Measurements from ENCODE around the gene MORF4L1. TPM values are rescaled to one million over a fixed set of nuclear protein-coding genes. Genes with fewer than 3 reads are reported as not detected.
"Not testable (repeated sequence)": the region's sequence is repeated elsewhere in the genome, so short reads cannot be mapped to it uniquely, and the experiment has no call there.

The MORF4L1 gene
- total RNA-seq, 1 experiment from 2014 or later = 428 TPM

DNA sequence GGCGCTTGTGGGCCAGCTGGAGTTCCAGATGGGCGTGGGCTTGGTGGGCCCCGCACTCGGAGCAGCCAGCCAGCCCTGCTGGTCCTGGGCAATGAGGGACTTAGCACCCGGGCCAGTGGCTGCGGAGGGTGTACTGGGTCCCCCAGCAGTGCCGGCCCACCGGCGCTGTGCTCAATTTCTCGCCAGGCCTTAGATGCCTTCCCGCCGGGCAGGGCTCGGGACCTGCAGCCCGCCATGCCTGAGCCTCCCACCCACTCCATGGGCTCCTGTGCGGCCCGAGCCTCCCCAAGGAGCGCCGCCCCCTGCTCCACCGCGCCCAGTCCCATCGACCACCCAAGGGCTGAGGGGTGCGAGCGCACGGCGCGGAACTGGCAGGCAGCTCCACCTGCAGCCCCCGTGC, 25.8 kb upstream of the MORF4L1 start:
- not testable (repeated sequence) for H3K27me3 ChIP-seq (replicated peaks); H3K36me3 ChIP-seq; H3K27ac ChIP-seq; H3K4me1 ChIP-seq (replicated peaks); H3K9me3 ChIP-seq (replicated peaks); H3K4me3 ChIP-seq; DNase-seq (ENCODE audit: low read depth in 1 of 2, low spot score in 2 of 2)

DNA sequence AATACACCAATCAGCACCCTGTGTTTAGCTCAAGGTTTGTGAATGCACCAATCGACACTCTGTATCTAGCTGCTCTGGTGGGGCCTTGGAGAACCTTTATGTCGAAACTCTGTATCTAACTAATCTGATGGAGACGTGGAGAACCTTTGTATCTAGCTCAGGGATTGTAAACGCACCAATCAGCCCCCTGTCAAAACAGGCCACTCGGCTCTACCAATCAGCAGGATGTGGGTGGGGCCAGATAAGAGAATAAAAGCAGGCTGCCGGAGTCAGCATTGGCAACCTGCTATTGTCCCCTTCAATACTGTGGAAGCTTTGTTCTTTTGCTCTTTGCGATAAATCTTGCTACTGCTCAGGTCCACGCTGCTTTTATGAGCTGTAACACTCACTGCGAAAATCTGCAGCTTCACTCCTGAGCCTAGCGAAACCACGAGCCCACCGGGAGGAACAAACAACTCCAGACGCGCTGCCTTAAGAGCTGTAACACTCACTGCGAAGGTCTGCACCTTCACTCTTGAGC, 25.2 kb upstream of the MORF4L1 start:
- not testable (repeated sequence) for H3K9me3 ChIP-seq (replicated peaks); H3K27me3 ChIP-seq (replicated peaks); H3K27ac ChIP-seq; H3K4me1 ChIP-seq (replicated peaks); H3K36me3 ChIP-seq; H3K4me3 ChIP-seq; DNase-seq (ENCODE audit: low read depth in 1 of 2, low spot score in 2 of 2)

DNA sequence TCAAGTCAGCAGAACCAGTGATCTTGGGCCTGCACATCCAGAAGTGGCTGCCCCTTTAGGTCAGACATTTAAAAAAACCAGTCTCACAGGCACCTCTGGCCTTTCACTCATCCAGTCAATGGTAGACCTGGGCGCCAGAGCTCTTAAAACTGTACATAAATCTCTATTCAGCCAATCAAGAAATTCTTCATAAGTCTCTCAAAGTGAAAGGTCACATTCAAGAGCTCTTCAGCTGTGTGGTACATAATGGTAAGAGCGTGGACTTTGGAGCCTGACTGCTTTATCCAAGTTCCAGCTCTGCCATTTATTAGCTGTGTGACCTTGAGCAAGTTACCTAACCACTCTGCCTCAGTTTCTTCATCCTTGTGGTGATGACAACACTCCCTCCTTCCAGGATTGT, 22.3 kb upstream of the MORF4L1 start:
- Histone ChIP-seq H3K27ac (no peak overlapping the region), H3K9me3 (replicated peaks) (no peaks in the 10 kb centered on the region), H3K4me3 (no peak overlapping the region), H3K4me1 (replicated peaks) (no peaks in the 10 kb centered on the region), H3K27me3 (replicated peaks) (no peaks in the 10 kb centered on the region), H3K36me3 (no peaks in the 10 kb centered on the region)
- no peak for DNase-seq (ENCODE audit: low read depth in 1 of 2, low spot score in 2 of 2)

DNA sequence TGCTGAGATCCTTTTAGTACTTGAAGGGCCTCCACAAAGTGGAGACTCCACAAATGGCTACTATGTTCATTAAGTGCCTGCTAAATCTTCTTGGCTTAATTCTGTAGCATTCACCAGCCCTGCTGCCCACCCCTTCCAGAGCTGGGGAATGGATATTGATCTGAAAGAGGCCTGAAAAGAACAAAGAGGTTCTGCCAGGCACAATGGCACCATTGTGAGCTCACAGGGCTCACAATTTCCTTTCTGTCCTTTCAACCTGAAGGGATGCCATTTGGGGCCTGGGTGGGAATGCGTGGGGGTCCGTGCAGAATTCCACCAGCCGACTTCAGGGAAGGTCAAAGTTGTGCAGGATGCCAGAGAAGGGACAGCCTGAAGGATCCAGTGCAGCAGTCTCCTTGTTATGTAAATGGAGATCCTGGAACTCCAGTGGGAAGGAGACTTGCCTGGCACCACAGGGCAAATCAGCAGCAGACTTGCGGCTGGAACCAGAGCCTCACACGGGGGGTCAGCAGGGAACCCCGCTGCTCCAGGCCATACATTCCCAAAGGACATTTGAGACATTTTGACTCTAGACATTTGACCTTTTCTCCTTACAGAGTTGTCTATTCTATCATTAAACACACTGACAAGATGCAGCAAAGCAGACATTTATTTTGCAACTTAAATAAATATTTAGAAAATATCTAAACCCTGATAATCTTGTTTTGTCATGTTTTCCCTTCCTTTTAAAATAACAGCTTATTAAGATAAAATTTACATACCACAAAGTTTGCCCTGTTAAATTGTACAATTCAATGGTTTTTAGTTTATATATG, 21.5 kb upstream of the MORF4L1 start:
- no peak for DNase-seq (ENCODE audit: low read depth in 1 of 2, low spot score in 2 of 2)
- H3K27ac ChIP-seq = no peak overlapping the region
- no peaks in the 10 kb centered on the region for H3K9me3 ChIP-seq (replicated peaks)
- no peaks in the 10 kb centered on the region for H3K4me1 ChIP-seq (replicated peaks)
- no peaks in the 10 kb centered on the region for H3K27me3 ChIP-seq (replicated peaks)
- no peak overlapping the region for H3K4me3 ChIP-seq
- no peaks in the 10 kb centered on the region for H3K36me3 ChIP-seq

DNA sequence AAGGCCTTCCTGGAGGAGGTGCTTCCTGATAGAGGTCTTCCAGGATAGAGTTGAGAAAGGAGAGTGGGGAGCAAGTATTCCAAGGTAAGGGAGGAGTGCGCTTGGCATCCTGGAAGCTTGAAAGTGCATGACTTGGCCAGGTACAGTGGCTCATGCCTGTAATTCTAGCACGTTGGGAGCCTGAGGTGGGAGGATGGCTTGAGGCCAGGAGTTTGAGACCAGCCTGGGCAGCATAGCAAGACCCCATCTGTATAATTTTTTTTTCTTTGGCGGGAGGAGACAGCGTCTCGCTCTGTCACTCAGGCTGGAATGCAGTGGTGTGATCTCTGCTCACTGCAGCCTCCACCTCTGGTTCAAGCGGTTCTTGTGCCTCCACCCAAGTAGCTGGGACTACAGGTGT, 19.2 kb upstream of the MORF4L1 start:
- H3K27ac ChIP-seq = no peak overlapping the region
- H3K27me3 ChIP-seq (replicated peaks) = no peaks in the 10 kb centered on the region

DNA sequence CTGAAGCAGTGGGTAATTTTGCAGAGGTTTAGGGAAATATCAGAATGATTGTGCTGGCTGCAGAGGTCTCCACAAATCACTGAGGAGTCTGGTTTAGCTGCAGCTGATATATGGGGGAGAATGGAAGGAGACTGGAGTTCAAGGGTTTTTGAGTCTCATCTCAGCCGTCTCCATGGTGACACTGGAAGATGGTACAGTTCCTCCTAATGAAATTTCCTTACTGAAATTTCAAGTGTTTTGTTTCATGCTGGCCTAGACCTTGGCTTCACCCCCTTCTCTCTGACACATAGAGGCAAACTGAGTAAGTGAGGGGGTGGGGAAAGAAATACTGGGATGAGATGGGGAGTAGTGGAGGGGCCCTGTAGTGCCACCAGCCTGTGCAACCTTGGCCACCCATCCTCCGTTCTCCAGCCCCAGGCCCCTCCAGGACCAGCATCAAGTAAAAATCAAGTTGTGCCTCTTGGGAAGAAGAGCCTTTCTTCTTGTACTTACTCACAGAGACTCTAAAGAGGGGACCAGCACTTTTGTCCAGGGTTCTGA, 17.8 kb upstream of the MORF4L1 start:
- Histone ChIP-seq H3K27ac (no peak overlapping the region), H3K4me3 (no peak overlapping the region), H3K9me3 (replicated peaks) (no peaks in the 10 kb centered on the region), H3K4me1 (replicated peaks) (no peaks in the 10 kb centered on the region), H3K36me3 (no peaks in the 10 kb centered on the region), H3K27me3 (replicated peaks) (no peaks in the 10 kb centered on the region)
- DNase-seq (ENCODE audit: low read depth in 1 of 2, low spot score in 2 of 2) = no peak

More for the DNA sequence above, 19.2 kb upstream of the MORF4L1 start:
- Histone ChIP-seq H3K9me3 (replicated peaks) (no peaks in the 10 kb centered on the region), H3K4me3 (no peak overlapping the region), H3K4me1 (replicated peaks) (no peaks in the 10 kb centered on the region), H3K36me3 (no peaks in the 10 kb centered on the region)
- no peak for DNase-seq (ENCODE audit: low read depth in 1 of 2, low spot score in 2 of 2)

DNA sequence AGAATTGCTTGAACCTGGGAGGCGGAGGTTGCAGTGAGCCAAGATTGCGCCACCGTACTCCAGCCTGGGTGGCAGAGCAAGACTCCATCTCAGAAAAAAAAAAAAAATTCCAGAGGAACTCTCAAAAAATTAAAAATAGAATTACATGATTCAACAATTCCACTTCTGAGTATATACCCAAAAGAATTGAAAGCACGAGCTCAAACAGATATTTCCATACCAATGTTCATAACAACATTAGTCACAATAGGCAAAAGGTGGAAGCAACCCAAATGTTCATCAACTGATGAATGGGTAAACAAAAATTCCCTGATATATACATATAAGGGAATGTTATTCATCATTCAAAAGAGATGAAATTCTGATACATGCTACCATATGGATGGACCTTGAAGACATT, 16.9 kb upstream of the MORF4L1 start:
- Histone ChIP-seq H3K9me3 (replicated peaks) (no peaks in the 10 kb centered on the region), H3K27me3 (replicated peaks) (no peaks in the 10 kb centered on the region), H3K27ac (no peak overlapping the region), H3K36me3 (no peaks in the 10 kb centered on the region), H3K4me3 (no peak overlapping the region), H3K4me1 (replicated peaks) (no peaks in the 10 kb centered on the region)
- no peak for DNase-seq (ENCODE audit: low read depth in 1 of 2, low spot score in 2 of 2)

DNA sequence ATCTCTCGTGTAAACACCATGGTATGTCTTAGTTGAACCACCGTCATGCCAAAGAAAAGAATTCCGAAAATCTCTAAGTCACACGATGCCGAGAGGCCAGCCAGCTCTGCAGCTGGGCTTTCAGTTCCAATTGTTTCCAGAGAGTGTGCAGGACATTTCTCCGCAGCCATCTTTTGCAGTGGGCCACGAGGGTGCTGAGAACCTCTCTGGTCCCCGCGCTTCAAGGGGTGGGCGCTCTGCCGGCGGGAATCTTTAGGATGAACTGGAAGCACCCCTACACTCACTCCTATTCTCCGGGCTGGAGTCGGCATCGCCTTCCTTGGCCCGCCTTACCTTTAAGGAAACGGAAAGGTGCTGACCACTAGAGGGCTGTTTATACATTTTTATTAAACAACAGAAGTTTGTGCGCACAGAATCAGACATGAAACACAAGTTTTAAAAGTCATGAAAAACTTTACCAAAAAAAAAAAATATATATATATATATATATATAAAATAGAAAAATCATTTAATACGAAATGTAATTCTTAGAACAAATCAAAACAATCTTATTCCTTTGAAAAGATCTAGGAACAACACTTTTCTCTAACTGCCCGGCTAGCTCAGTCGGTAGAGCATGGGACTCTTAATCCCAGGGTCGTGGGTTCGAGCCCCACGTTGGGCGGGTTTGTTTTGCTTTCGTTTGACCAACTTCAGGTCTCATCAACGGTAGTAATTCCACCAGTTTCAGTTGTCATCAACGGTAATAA, 12.5 kb upstream of the MORF4L1 start:
- peak; percentile 83 to 88 for DNase-seq (ENCODE audit: low read depth in 1 of 2, low spot score in 2 of 2)
- H3K36me3 ChIP-seq = no peaks in the 10 kb centered on the region
- H3K4me1 ChIP-seq (replicated peaks) = no peaks in the 10 kb centered on the region
- peak overlapping the region; percentile 51 for H3K27ac ChIP-seq
- H3K27me3 ChIP-seq (replicated peaks) = no peaks in the 10 kb centered on the region
- H3K9me3 ChIP-seq (replicated peaks) = no peaks in the 10 kb centered on the region
- H3K4me3 ChIP-seq = peak overlapping the region; percentile 48

DNA sequence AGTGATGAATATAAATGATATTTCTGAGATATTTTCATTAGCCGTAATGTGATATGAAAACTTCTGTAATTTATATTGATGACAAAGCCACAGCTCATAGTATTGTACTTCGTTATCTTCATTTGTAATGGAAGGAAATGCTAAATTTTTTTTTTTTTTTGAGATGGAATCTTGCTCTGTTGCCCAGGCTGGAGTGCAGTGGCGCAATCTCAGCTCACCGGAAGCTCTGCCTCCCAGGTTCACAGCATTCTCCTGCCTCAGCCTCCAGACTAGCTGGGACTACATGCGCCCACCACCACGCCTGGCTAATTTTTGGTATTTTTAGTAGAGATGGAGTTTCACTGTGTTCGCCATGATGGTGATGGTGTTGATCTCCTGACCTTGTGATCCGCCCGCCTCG, 7.1 kb upstream of the MORF4L1 start:
- not testable (repeated sequence) for DNase-seq (ENCODE audit: low read depth in 1 of 2, low spot score in 2 of 2); H3K27me3 ChIP-seq (replicated peaks); H3K4me1 ChIP-seq (replicated peaks); H3K36me3 ChIP-seq; H3K27ac ChIP-seq; H3K9me3 ChIP-seq (replicated peaks); H3K4me3 ChIP-seq

DNA sequence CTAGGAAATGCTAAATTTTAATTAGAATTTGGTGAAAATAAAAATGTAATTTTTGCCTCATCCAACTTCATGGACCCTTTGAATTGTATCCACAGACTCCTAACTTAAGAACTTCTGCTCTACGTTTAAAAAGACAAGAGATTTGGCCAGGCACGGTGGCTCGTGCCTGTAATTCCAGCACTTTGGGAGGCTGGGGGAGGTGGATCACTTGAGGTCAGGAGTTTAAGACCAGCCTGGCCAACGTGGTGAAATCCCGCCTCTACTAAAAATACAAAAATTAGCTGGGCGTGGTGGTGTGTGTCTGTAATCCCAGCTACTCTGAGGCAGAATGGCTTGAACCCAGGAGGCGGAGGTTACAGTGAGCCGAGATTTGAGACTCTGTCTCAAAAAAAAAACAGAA, 6.7 kb upstream of the MORF4L1 start:
- H3K9me3 ChIP-seq (replicated peaks); H3K36me3 ChIP-seq; H3K27me3 ChIP-seq (replicated peaks); H3K4me3 ChIP-seq; H3K4me1 ChIP-seq (replicated peaks); H3K27ac ChIP-seq; DNase-seq (ENCODE audit: low read depth in 1 of 2, low spot score in 2 of 2): not testable (repeated sequence)

DNA sequence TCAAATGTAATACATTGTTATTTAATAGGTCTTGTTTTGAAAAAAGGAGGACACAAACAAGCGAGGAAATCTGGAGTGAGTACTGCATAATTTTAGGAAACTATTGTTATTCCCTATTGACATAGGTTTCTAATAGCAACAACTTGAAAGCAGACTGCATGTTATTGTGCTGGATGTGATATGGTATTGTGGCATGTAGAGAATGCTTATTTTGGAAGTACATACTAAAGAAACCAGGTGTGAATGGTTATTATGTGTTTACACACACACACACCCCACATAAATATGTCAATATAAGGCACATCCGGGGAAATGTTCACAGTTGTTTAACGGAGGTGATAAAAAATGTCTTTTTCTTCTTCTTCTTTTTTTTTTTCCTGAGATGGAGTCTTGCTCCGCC, 5.9 kb upstream of the MORF4L1 start:
- no peaks in the 10 kb centered on the region for H3K4me1 ChIP-seq (replicated peaks)
- no peaks in the 10 kb centered on the region for H3K27me3 ChIP-seq (replicated peaks)
- H3K4me3 ChIP-seq = no peak overlapping the region
- no peak for DNase-seq (ENCODE audit: low read depth in 1 of 2, low spot score in 2 of 2)
- no peak overlapping the region for H3K27ac ChIP-seq
- no peaks in the 10 kb centered on the region for H3K36me3 ChIP-seq
- no peaks in the 10 kb centered on the region for H3K9me3 ChIP-seq (replicated peaks)

DNA sequence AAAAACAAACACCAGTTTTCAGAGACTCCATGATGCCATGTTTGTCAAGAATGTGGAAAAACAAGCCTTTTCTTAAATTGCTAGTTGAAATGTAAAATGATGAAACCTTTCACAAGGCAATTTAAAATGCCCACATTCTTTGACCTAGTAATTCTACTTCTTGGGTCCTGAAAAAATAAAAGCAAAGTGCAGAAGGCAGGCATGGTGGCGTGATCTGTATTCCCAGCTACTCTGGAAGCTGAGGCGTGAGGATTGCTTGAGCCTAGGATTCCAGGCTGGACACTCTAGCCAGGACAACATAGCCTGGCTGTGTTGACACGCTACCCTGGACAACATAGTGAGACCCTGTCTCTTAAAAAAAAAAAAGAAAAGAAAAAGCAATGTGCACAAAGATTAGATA, 4.3 kb upstream of the MORF4L1 start:
- Histone ChIP-seq H3K27ac (no peak overlapping the region), H3K4me1 (replicated peaks) (peaks cover 4% of the 10 kb centered on the region), H3K9me3 (replicated peaks) (no peaks in the 10 kb centered on the region), H3K36me3 (peaks cover 6% of the 10 kb centered on the region), H3K27me3 (replicated peaks) (no peaks in the 10 kb centered on the region), H3K4me3 (no peak overlapping the region)
- no peak for DNase-seq (ENCODE audit: low read depth in 1 of 2, low spot score in 2 of 2)

DNA sequence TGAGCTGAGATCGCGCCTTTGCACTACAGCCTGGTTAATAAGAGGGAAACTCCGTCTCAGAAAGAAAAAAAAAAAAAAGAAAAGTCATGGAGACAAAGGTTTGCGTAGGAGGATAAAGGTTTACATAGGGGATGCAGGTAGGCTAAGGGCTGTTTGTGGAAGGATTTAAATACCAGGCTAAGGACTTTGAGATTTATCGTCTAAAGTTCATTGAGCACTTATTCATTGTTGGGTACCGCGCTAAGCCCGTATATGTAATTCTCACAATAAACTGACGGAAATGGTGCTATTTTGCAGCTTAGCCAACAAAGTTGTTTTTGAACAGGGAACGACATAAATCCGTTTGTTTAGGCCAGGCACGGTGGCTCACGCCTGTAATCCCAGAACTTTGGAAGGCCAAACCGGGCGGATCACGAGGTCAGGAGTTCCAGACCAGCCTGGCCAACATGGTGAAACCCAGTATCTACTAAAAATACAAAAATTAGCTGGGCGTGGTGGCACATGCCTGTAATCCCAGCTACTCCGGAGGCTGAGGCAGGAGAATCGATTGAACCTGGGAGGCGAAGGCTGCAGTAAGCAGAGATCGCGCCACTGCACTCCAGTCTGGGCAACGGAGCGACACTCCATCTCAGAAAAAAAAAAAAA, 1.1 kb upstream of the MORF4L1 start:
- peaks cover 13% of the 10 kb centered on the region for H3K4me1 ChIP-seq (replicated peaks)
- not testable (repeated sequence) for H3K27me3 ChIP-seq (replicated peaks); DNase-seq (ENCODE audit: low read depth in 1 of 2, low spot score in 2 of 2); H3K4me3 ChIP-seq; H3K27ac ChIP-seq; H3K9me3 ChIP-seq (replicated peaks)
- peaks cover 15% of the 10 kb centered on the region for H3K36me3 ChIP-seq

All from SJSA1 (cell line).